DND-41 (cell line): ENCODE measurements around the gene FBXW7.

Experiments
- EZH2 ChIP-seq: IDR thresholded peaks from 3 replicates; pipeline ENCODE4 v1.6.1; 2012; ENCODE audit warnings: borderline replicate concordance, low read depth, mild to moderate bottlenecking, moderate library complexity, low read length, inconsistent platforms; ENCODE audit not compliant: severe bottlenecking
- TF ChIP-seq, protein P1 (sequence below): IDR thresholded peaks from 2 replicates; pipeline ENCODE4 v1.5.1; 2012; ENCODE audit warnings: borderline replicate concordance, low read length, moderate library complexity, mild to moderate bottlenecking; ENCODE audit not compliant: poor library complexity, severe bottlenecking; ENCODE audit errors: extremely low read depth

DNA sequence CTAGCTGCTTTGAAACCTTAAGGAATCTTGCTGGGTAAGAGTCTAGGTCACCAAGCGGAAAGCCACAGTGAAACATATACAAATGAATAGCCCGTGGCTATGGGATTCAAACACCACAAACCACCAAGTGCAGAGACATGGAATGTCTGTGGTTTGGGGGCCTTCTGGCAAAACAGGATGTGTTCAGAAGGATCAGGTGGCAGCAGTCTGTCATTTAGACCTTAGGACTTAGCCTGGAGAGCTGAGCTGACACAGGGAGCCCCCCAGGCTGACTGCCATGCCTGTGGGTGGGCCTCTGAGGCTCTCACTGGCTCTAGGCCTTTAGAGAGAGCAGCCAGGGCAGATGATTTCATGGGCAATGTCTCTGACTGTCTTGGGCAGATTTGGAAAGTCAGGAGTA lies 225.6 kb downstream of the FBXW7 start:
- TF ChIP-seq EZH2: no peak
- TF ChIP-seq, protein P1, sequence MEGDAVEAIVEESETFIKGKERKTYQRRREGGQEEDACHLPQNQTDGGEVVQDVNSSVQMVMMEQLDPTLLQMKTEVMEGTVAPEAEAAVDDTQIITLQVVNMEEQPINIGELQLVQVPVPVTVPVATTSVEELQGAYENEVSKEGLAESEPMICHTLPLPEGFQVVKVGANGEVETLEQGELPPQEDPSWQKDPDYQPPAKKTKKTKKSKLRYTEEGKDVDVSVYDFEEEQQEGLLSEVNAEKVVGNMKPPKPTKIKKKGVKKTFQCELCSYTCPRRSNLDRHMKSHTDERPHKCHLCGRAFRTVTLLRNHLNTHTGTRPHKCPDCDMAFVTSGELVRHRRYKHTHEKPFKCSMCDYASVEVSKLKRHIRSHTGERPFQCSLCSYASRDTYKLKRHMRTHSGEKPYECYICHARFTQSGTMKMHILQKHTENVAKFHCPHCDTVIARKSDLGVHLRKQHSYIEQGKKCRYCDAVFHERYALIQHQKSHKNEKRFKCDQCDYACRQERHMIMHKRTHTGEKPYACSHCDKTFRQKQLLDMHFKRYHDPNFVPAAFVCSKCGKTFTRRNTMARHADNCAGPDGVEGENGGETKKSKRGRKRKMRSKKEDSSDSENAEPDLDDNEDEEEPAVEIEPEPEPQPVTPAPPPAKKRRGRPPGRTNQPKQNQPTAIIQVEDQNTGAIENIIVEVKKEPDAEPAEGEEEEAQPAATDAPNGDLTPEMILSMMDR: no peak
